Loucy (cell line): ENCODE results near the gene RPL37A.

Source experiments
- EZH2phosphoT487 ChIP-seq: fragments of 200-600 bp; IDR thresholded peaks from 2 replicates; pipeline ENCODE4 v1.6.1; 2018; ENCODE audit warnings: antibody characterized with exemption, mild to moderate bottlenecking, moderate library complexity, borderline replicate concordance
- TF ChIP-seq, protein P1 (sequence below): fragments of 200-600 bp; sonication (generic); conservative IDR thresholded peaks from 2 replicates; pipeline ENCODE4 v1.5.1; 2014; ENCODE audit warnings: mild to moderate bottlenecking, antibody characterized with exemption, low read length

DNA sequence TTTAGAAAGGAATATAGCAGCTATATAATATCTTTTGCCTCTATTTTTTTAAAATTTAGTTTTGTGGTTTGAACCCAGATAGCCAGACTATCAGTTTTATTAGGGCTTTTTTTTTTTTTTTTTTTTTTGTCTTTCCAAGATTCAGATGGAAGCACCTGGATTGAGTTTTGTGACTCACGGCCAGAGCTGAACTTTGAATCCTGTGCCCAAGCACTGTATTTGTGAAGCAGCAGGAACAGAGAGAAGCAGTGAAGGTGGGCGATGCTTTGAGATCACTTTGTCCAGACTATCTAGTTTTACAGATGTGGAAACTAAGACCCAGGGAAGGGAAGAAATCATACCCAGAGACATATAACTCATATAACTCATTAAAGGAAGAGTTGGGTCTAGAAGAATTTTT, 33.9 kb downstream of the RPL37A start:
- TF ChIP-seq, protein P1, sequence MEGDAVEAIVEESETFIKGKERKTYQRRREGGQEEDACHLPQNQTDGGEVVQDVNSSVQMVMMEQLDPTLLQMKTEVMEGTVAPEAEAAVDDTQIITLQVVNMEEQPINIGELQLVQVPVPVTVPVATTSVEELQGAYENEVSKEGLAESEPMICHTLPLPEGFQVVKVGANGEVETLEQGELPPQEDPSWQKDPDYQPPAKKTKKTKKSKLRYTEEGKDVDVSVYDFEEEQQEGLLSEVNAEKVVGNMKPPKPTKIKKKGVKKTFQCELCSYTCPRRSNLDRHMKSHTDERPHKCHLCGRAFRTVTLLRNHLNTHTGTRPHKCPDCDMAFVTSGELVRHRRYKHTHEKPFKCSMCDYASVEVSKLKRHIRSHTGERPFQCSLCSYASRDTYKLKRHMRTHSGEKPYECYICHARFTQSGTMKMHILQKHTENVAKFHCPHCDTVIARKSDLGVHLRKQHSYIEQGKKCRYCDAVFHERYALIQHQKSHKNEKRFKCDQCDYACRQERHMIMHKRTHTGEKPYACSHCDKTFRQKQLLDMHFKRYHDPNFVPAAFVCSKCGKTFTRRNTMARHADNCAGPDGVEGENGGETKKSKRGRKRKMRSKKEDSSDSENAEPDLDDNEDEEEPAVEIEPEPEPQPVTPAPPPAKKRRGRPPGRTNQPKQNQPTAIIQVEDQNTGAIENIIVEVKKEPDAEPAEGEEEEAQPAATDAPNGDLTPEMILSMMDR = no peak
- TF ChIP-seq EZH2phosphoT487 = no peak
